ENCODE measurements around the gene HOXB8.

DNA sequence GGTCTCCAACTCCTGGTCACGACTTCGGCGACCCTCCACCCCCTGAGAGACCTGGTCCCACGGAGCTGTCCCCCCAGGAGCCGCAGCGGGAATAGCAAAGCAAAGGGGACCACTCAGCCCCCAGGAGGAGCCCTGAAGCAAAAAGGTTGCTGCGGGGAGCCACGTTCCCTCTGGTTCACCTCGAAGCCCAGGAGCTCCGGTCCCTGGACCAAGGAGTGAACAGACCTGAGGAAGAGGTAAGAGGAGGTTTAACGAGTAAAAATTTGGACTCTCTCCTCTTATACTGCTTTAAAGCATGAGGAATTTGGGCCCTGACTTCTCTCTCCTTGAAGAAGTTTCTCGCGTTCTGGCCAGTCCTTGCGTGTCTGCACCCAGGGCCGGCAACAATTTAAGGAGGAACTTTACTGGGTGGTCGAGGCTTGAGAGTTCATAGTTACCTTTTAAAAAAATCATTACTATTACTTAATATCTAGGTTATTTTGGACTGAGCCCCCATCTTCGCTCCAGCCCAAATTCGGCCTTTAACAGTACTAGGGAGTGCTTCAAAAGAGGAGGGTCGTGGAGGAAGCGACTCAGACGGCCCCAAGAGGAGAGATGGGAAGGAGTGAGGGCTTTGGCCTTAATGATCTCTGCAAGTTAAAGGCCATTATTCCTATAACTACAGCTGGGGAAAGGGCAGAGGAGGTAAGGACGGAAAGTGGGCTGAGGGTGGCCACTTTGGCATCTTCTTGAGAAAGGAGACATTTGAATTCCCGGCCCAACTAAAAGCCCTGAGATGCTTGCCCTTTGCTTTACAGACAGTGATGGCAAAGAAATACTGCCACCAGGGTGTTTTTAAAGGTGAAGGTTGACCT, 28.0 kb upstream of the HOXB8 start:
- TF ChIP-seq TAF1 (IDR thresholded peaks at IDR 0.05; ENCODE audit: low read depth, low read length), result no peak
- no peak for TF ChIP-seq POLR2AphosphoS5 (IDR thresholded peaks at IDR 0.05; ENCODE audit: low read depth, low read length)
- no peak for TF ChIP-seq POU2F2 (IDR thresholded peaks at IDR 0.05; ENCODE audit: low read depth, low read length)
